OCI-LY7 (cell line): ENCODE data around the gene CAMK2B. TPM values are rescaled to one million over a fixed set of nuclear protein-coding genes. Genes with fewer than 3 reads are reported as not detected.

Source experiments
- BruUV-seq: library from RNA; stranded (reverse); fragments of 400-500 nt; replicated peaks from 2 replicates; lab custom pipeline; 2021; lab: Mats Ljungman, UMichigan
- CTCF ChIA-PET: fragments of 300-600 bp; sonication (Branson Sonifier 250); formaldehyde crosslinking; loops from one replicate; lab custom pipeline; 2022; ENCODE audit warnings: antibody characterized with exemption; ENCODE audit not compliant: unreplicated experiment; lab: Charles Lee
- POLR2A ChIA-PET: fragments of 300-600 bp; sonication (Branson Sonifier 250); formaldehyde crosslinking; loops from one replicate; lab custom pipeline; 2022; ENCODE audit warnings: antibody characterized with exemption; lab: Charles Lee
- DNase-seq: peaks from one replicate; pipeline ENCODE4 v3.0.0-alpha.2; 2015; ENCODE audit warnings: low spot score
- H2AFZ ChIP-seq: fragments of 200-600 bp; sonication (generic), shearing (Covaris generic); 2 replicates; pipeline ENCODE4 v1.6.1; 2014; ENCODE audit warnings: mild to moderate bottlenecking, antibody characterized with exemption, low read length, moderate library complexity
- H3K27ac ChIP-seq: fragments of 200-600 bp; sonication (generic); 2 replicates; pipeline ENCODE4 v1.5.1; 2014; ENCODE audit warnings: mixed run types, low read depth, mild to moderate bottlenecking, moderate library complexity, low read length, inconsistent platforms; ENCODE audit not compliant: poor library complexity, severe bottlenecking
- H3K36me3 ChIP-seq: fragments of 200-600 bp; sonication (generic); 2 replicates; pipeline ENCODE4 v1.6.1; 2014; ENCODE audit warnings: mild to moderate bottlenecking, antibody characterized with exemption, low read length, moderate library complexity, mixed read lengths; ENCODE audit not compliant: insufficient read depth
- H3K4me1 ChIP-seq: fragments of 200-600 bp; sonication (generic); 2 replicates; pipeline ENCODE4 v1.5.1; 2014; ENCODE audit warnings: mild to moderate bottlenecking, low read length; ENCODE audit not compliant: insufficient read depth, poor library complexity, severe bottlenecking
- H3K4me2 ChIP-seq: fragments of 200-600 bp; sonication (generic); 2 replicates; pipeline ENCODE4 v1.6.1; 2014; ENCODE audit warnings: mild to moderate bottlenecking, low read length
- H3K4me3 ChIP-seq: fragments of 200-600 bp; sonication (generic); 2 replicates; pipeline ENCODE4 v1.5.1; 2014; ENCODE audit warnings: mild to moderate bottlenecking, low read depth, low read length; ENCODE audit not compliant: poor library complexity, severe bottlenecking
- H3K79me2 ChIP-seq: fragments of 200-600 bp; sonication (generic); 2 replicates; pipeline ENCODE4 v1.6.1; 2016; ENCODE audit warnings: low read depth, mild to moderate bottlenecking, low read length, moderate library complexity, mixed read lengths; ENCODE audit not compliant: insufficient read depth
- H3K9me2 ChIP-seq: fragments of 200-600 bp; sonication (generic); 2 replicates; pipeline ENCODE4 v1.6.1; 2016; ENCODE audit warnings: mild to moderate bottlenecking, low read length, mixed read lengths; ENCODE audit not compliant: insufficient read depth
- H3K9me3 ChIP-seq: fragments of 200-600 bp; sonication (generic); 2 replicates; pipeline ENCODE4 v1.6.1; 2014; ENCODE audit warnings: mild to moderate bottlenecking, mixed run types, low read length, mixed read lengths
- H4K20me1 ChIP-seq: fragments of 200-600 bp; sonication (generic); 2 replicates; pipeline ENCODE4 v1.6.1; 2014; ENCODE audit warnings: mild to moderate bottlenecking, antibody characterized with exemption, low read length, moderate library complexity, mixed read lengths; ENCODE audit not compliant: insufficient read depth
- EZH2phosphoT487 ChIP-seq: fragments of 200-600 bp; sonication (generic); IDR thresholded peaks from 2 replicates; pipeline ENCODE4 v1.6.1; 2018; ENCODE audit warnings: low read depth, borderline replicate concordance, mild to moderate bottlenecking, mixed run types, antibody characterized with exemption, low read length, moderate library complexity, mixed read lengths
- intact Hi-C: fragments of 100-400 bp; cut with micrococcal nuclease; formaldehyde crosslinking; loops from one replicate; pipeline ENCODE4 v1.10.0; 2022; ENCODE audit not compliant: unreplicated experiment
- total RNA-seq, 2 experiments: library from RNA; depleted of rRNA in 1 of 2; stranded (reverse); fragments of >200 nt in 1 of 2; shearing (Covaris generic) in 1 of 2; gene quantifications; 2 replicates each; pipeline ENCODE4 v1.2.3, GENCODE V29; 2014 to 2022
- TF ChIP-seq, protein P1 (sequence below): fragments of 200-600 bp; sonication (generic); conservative IDR thresholded peaks from 2 replicates; pipeline ENCODE4 v1.5.1; 2014; ENCODE audit warnings: mild to moderate bottlenecking, antibody characterized with exemption, low read length, moderate library complexity, mixed read lengths

Gene CAMK2B
- total RNA-seq, 2 experiments from 2014 or later = 0.66 to 1.1 TPM

DNA sequence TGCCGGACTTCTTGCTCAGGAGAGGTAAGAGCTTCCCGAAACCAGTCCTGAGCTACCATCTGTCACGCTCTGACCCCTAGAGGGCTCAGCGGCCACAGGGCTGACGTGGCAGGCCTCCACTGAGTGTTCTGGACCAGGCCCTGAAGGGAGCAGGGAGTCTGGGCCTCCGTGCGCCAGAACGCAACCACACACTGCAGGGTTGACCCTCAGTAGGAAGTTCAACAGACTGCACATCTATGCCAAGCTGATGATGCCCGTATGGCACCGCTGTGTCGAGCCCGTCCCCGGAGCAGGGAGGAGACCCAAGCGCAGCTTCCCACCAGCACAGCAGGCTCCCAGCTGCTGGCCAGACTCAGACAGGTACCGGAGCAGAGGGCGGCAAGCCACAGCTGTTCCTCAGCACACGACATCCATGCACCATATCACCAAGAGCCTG lies 39.2 kb downstream of the CAMK2B start:
- no peaks in the 10 kb centered on the region for H4K20me1 ChIP-seq
- intact Hi-C loops = no loop called here
- TF ChIP-seq, protein P1, sequence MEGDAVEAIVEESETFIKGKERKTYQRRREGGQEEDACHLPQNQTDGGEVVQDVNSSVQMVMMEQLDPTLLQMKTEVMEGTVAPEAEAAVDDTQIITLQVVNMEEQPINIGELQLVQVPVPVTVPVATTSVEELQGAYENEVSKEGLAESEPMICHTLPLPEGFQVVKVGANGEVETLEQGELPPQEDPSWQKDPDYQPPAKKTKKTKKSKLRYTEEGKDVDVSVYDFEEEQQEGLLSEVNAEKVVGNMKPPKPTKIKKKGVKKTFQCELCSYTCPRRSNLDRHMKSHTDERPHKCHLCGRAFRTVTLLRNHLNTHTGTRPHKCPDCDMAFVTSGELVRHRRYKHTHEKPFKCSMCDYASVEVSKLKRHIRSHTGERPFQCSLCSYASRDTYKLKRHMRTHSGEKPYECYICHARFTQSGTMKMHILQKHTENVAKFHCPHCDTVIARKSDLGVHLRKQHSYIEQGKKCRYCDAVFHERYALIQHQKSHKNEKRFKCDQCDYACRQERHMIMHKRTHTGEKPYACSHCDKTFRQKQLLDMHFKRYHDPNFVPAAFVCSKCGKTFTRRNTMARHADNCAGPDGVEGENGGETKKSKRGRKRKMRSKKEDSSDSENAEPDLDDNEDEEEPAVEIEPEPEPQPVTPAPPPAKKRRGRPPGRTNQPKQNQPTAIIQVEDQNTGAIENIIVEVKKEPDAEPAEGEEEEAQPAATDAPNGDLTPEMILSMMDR = no peak
- TF ChIP-seq EZH2phosphoT487 = no peak
- H3K9me2 ChIP-seq = no peaks in the 10 kb centered on the region
- POLR2A ChIA-PET = interaction anchor here (0.6 kb wide), 1 partner anchor 237 kb away, joined by 3 read pairs; no protein-coding TSS in a partner anchor
- CTCF ChIA-PET = no interaction called here
- BruUV-seq = no TSS peak
- H3K79me2 ChIP-seq = no peaks in the 10 kb centered on the region
- no peaks in the 10 kb centered on the region for H3K9me3 ChIP-seq
- no peak overlapping the region for H3K4me2 ChIP-seq
- no peak overlapping the region for H3K27ac ChIP-seq
- no peaks in the 10 kb centered on the region for H3K4me1 ChIP-seq
- H3K4me3 ChIP-seq = no peak overlapping the region
- no peaks in the 10 kb centered on the region for H3K36me3 ChIP-seq
- H2AFZ ChIP-seq = no peak overlapping the region
- no peak for DNase-seq

DNA sequence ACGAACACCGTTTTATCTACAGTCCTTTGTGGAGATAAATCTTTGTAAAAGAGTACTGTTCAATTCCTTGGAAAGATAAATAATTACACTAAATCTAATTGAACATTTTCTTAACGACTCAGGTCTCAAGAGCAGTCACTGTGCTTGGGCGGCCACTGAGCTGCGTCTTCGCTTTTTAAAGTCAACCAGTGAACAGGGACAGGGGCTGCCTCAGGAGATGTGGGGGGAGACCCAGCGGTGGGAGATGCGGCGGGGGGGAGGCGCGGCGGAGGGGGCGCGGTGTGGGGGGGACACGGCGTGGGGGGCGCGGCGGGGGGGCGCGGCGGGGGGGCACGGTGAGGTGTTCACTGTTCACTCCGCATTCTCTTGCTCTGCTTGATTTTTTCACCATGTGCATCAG lies 39.8 kb downstream of the CAMK2B start:
- H3K36me3 ChIP-seq = no peaks in the 10 kb centered on the region
- H3K4me1 ChIP-seq = no peaks in the 10 kb centered on the region
- intact Hi-C loops = no loop called here
- H4K20me1 ChIP-seq = no peaks in the 10 kb centered on the region
- H3K27ac ChIP-seq = no peak overlapping the region
- no peaks in the 10 kb centered on the region for H3K9me3 ChIP-seq
- TF ChIP-seq, protein P1 = no peak
- no peak for TF ChIP-seq EZH2phosphoT487
- no peak for DNase-seq
- no peaks in the 10 kb centered on the region for H3K9me2 ChIP-seq
- no peak overlapping the region for H2AFZ ChIP-seq
- H3K79me2 ChIP-seq = no peaks in the 10 kb centered on the region
- no peak overlapping the region for H3K4me3 ChIP-seq
- no peak overlapping the region for H3K4me2 ChIP-seq
- ChIA-PET CTCF (no interaction called here), POLR2A (interaction anchor here (0.6 kb wide), 1 partner anchor 238 kb away, joined by 3 read pairs; no protein-coding TSS in a partner anchor)
- BruUV-seq = no TSS peak

DNA sequence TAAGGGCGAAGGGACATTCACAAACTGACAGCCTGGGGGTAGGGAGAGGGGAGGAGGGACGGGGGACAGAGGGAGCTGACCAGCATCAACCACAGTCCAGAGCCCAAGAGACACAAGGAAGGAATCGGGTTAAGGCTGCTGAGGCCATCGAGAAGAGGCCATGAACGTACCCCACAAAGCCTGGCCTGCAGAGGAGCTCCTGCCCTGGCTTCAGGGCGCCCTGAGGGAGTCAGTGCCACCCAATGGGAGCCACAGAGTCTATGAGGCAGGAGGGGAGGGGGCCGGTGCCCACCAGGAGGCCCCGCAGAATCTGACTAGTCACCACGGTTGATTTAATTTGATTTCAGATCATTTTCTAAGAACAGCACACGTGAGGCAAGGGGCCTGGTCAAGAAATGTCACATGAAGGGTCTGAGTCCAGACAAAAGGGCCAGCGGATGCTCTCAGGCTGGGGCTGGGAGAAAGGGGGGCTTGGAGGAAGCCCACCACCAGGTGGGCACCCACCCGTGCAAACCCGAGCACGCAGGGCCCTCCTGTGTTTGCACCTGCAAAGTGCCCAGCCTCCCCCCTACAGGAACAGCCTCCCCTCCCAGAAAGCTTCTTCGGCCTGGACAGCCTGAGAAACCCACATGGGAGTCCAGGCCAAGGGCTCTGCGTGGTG lies 40.4 kb downstream of the CAMK2B start:
- Histone ChIP-seq H3K36me3 (no peaks in the 10 kb centered on the region), H3K4me3 (no peak overlapping the region), H3K79me2 (no peaks in the 10 kb centered on the region), H2AFZ (no peak overlapping the region), H4K20me1 (no peaks in the 10 kb centered on the region), H3K9me2 (no peaks in the 10 kb centered on the region), H3K4me2 (no peak overlapping the region), H3K4me1 (no peaks in the 10 kb centered on the region), H3K9me3 (no peaks in the 10 kb centered on the region), H3K27ac (no peak overlapping the region)
- TF ChIP-seq, protein P1 = no peak
- TF ChIP-seq EZH2phosphoT487 = no peak
- intact Hi-C loops = no loop called here
- DNase-seq = no peak
- ChIA-PET CTCF (no interaction called here), POLR2A (no interaction called here)
- BruUV-seq = no TSS peak
